HCT116 (cell line): ENCODE measurements around the gene LPAR5. TPM values are rescaled to one million over a fixed set of nuclear protein-coding genes. Genes with fewer than 3 reads are reported as not detected.
"Not testable (repeated sequence)": the region's sequence is repeated elsewhere in the genome, so short reads cannot be mapped to it uniquely, and the experiment has no call there.

ENCODE experiments used
- ATAC-seq: fragments of 200-7000 bp; cut with Tn5 transposase; 2 replicates; pipeline ENCODE4 v1.9.1; 2020; ENCODE audit warnings: mild to moderate bottlenecking, moderate library complexity
- BruUV-seq: library from RNA; stranded (reverse); fragments of 400-500 nt; replicated peaks from 2 replicates; lab custom pipeline; 2021; lab: Mats Ljungman, UMichigan
- CTCF ChIA-PET: fragments of 300-600 bp; sonication (Branson Sonifier 250); formaldehyde crosslinking; loops from one replicate; lab custom pipeline; 2021; ENCODE audit warnings: antibody characterized with exemption; lab: Charles Lee
- POLR2A ChIA-PET: fragments of 300-600, 350-600 bp; sonication (Branson Sonifier 250); formaldehyde crosslinking; loops from one replicate; lab custom pipeline; 2021; ENCODE audit warnings: antibody characterized with exemption; lab: Charles Lee
- RAD21 ChIA-PET, 2 experiments: fragments of 300-600 bp; sonication (Branson Sonifier 250); formaldehyde crosslinking; loops; one replicate each; lab custom pipeline; 2023; ENCODE audit warnings: low total read pairs in 2 of 2; ENCODE audit not compliant: uncharacterized antibody in 2 of 2, unreplicated experiment in 2 of 2, low non-redundant PET in 1 of 2; lab: Charles Lee
- DNase-seq: peaks from one replicate; pipeline ENCODE4 v3.0.0-alpha.2; 2010; ENCODE audit warnings: low read depth, low spot score
- H2AFZ ChIP-seq: fragments of 200-600 bp; shearing (Covaris generic), sonication (generic); 2 replicates; pipeline ENCODE4 v1.6.1; 2017; ENCODE audit warnings: low read depth, mixed run types, mixed read lengths, antibody characterized with exemption, low read length; ENCODE audit not compliant: poor library complexity, severe bottlenecking
- H3K27ac ChIP-seq: 2 replicates; pipeline ENCODE4 v1.5.1; 2012; ENCODE audit warnings: low read depth, low read length
- H3K27me3 ChIP-seq: fragments of 200-600 bp; sonication (generic); 2 replicates; pipeline ENCODE4 v1.6.1; 2016; ENCODE audit warnings: mixed run types, low read length, mixed read lengths; ENCODE audit not compliant: insufficient read depth
- H3K36me3 ChIP-seq, 2 experiments: fragments of 200-500 bp in 1 of 2; fragments of 200-600 bp in 1 of 2; sonication (Bioruptor generic) in 1 of 2; sonication (generic) in 1 of 2; 2 replicates each; pipeline versions ENCODE4 v1.5.1 to v1.6.1; 2014 to 2016; ENCODE audit warnings: low read length in 2 of 2, inconsistent platforms in 1 of 2, mixed read lengths in 1 of 2, mixed run types in 1 of 2; ENCODE audit not compliant: insufficient read depth in 2 of 2, control insufficient read depth in 1 of 2
- H3K4me1 ChIP-seq, 2 experiments: fragments of 200-600 bp in 1 of 2; sonication (generic) in 1 of 2; 2 replicates each; pipeline versions ENCODE4 v1.5.1 to v1.6.1; 2012 to 2017; ENCODE audit warnings: low read length in 2 of 2, inconsistent platforms in 1 of 2, mild to moderate bottlenecking in 1 of 2, mixed read lengths in 1 of 2, mixed run types in 1 of 2, moderate library complexity in 1 of 2; ENCODE audit not compliant: insufficient read depth in 2 of 2, control insufficient read depth in 1 of 2
- H3K4me2 ChIP-seq: fragments of 200-600 bp; sonication (generic); 2 replicates; pipeline ENCODE4 v1.6.1; 2017; ENCODE audit warnings: mixed run types, low read length, mixed read lengths
- H3K4me3 ChIP-seq, 2 experiments: fragments of 200-600 bp in 1 of 2; sonication (generic) in 1 of 2; replicated peaks in 1 of 2; 2 replicates each; pipeline ENCODE4 v1.5.1; 2011 to 2016; ENCODE audit warnings: low read length in 2 of 2, control low read depth in 1 of 2, low read depth in 1 of 2, mild to moderate bottlenecking in 1 of 2, mixed read lengths in 1 of 2, mixed run types in 1 of 2
- H3K79me2 ChIP-seq: fragments of 200-600 bp; sonication (generic); 2 replicates; pipeline ENCODE4 v1.6.1; 2017; ENCODE audit warnings: mild to moderate bottlenecking, mixed run types, low read length, moderate library complexity, mixed read lengths; ENCODE audit not compliant: insufficient read depth
- H3K9ac ChIP-seq: fragments of 200-600 bp; sonication (generic); 2 replicates; pipeline ENCODE4 v1.6.1; 2016; ENCODE audit warnings: low read length, mixed read lengths
- H3K9me2 ChIP-seq: fragments of 200-600 bp; sonication (generic), shearing (Covaris generic); 2 replicates; pipeline ENCODE4 v1.6.1; 2017; ENCODE audit warnings: mixed run types, mild to moderate bottlenecking, moderate library complexity; ENCODE audit not compliant: insufficient read depth
- H3K9me3 ChIP-seq, 2 experiments: fragments of 200-500 bp in 1 of 2; fragments of 200-600 bp in 1 of 2; sonication (Bioruptor generic) in 1 of 2; sonication (generic) in 1 of 2; 2 replicates each; pipeline ENCODE4 v1.6.1; 2014 to 2017; ENCODE audit warnings: low read length in 2 of 2, mixed read lengths in 2 of 2, inconsistent platforms in 1 of 2, low read depth in 1 of 2, mild to moderate bottlenecking in 1 of 2, mixed run types in 1 of 2, moderate library complexity in 1 of 2; ENCODE audit not compliant: control insufficient read depth in 1 of 2, insufficient read depth in 1 of 2
- H4K20me1 ChIP-seq: fragments of 200-600 bp; sonication (generic), shearing (Covaris generic); 2 replicates; pipeline ENCODE4 v1.6.1; 2017; ENCODE audit warnings: mixed run types, mild to moderate bottlenecking, moderate library complexity; ENCODE audit not compliant: insufficient read depth
- CTCF ChIP-seq, 3 experiments: fragments of 200-600 bp in 1 of 3; sonication (generic) in 1 of 3; IDR thresholded peaks in 2 of 3; conservative IDR thresholded peaks in 1 of 3; 2 replicates each; pipeline ENCODE4 v1.5.1; 2012 to 2017; ENCODE audit warnings: low read depth in 2 of 3, low read length in 2 of 3, antibody characterized with exemption in 1 of 3, borderline replicate concordance in 1 of 3, control low read depth in 1 of 3, mild to moderate bottlenecking in 1 of 3, mixed read lengths in 1 of 3, mixed run types in 1 of 3, moderate library complexity in 1 of 3; ENCODE audit not compliant: insufficient read depth in 1 of 3
- REST ChIP-seq: IDR thresholded peaks from 2 replicates; pipeline ENCODE4 v1.6.1; 2012; ENCODE audit warnings: low read depth
- intact Hi-C: fragments of 100-400 bp; cut with micrococcal nuclease; formaldehyde crosslinking; loops from 2 replicates; pipeline ENCODE4 v1.10.0; 2022
- total RNA-seq: library from RNA; stranded (reverse); gene quantifications from one replicate; pipeline ENCODE4 v1.2.1, GENCODE V29; 2021; ENCODE audit not compliant: unreplicated experiment

Gene LPAR5
- total RNA-seq, 1 experiment from 2014 or later, result 5.2 TPM

- POLR2A ChIA-PET, result interaction anchor here (1.3 kb wide), 1 partner anchor 18 kb away, joined by 3 read pairs; no protein-coding TSS in a partner anchor
- H3K4me2 ChIP-seq, H2AFZ ChIP-seq, RAD21 ChIA-PET, H3K4me1 ChIP-seq, H3K9me2 ChIP-seq, H3K9ac ChIP-seq, intact Hi-C loops, H3K4me3 ChIP-seq, H3K27ac ChIP-seq, DNase-seq, H4K20me1 ChIP-seq, ATAC-seq, BruUV-seq, H3K27me3 ChIP-seq, H3K9me3 ChIP-seq: not testable (repeated sequence)
- Histone ChIP-seq H3K36me3 (peaks cover 77 to 82% of the 10 kb centered on the region in 2 experiments; a peak in 3 of 4 replicates), H3K79me2 (peaks cover 52% of the 10 kb centered on the region)
- CTCF ChIA-PET, result interaction anchor here (1.3 kb wide), 1 partner anchor 19 kb away, joined by 5 read pairs; no protein-coding TSS in a partner anchor
Measured at GRCh38 chr12:6595673-6596072, 40.1 kb downstream of the LPAR5 start.

GRCh38 chr12:6592087-6592486 is 43.7 kb downstream of the LPAR5 start:
- DNase-seq, result no peak

More at GRCh38 chr12:6592087-6592486, 43.7 kb downstream of the LPAR5 start:
- no peak overlapping the region for H3K27ac ChIP-seq
- H3K27me3 ChIP-seq, result no peaks in the 10 kb centered on the region
- H3K9me2 ChIP-seq, result no peaks in the 10 kb centered on the region
- peaks cover 59% of the 10 kb centered on the region for H3K79me2 ChIP-seq
- TSS peak; percentile 41 for BruUV-seq
- TF ChIP-seq REST, result no peak
- no peak for TF ChIP-seq CTCF (IDR thresholded peaks at IDR 0.05 in 2 of 3, conservative IDR thresholded peaks at IDR 0.05 in 1 of 3; ENCODE audit: borderline replicate concordance in 1 of 3, insufficient read depth in 1 of 3, low read depth in 2 of 3, low read length in 2 of 3)
- H3K9me3 ChIP-seq, result no peaks in the 10 kb centered on the region
- no peak overlapping the region for H3K9ac ChIP-seq
- ATAC-seq, result no peak
- POLR2A ChIA-PET, result no interaction called here
- no peaks in the 10 kb centered on the region for H4K20me1 ChIP-seq
- intact Hi-C loops, result no loop called here
- no peaks in the 10 kb centered on the region for H3K4me1 ChIP-seq
- no peak overlapping the region for H3K4me3 ChIP-seq
- H3K36me3 ChIP-seq, result peaks cover 74 to 82% of the 10 kb centered on the region in 2 experiments
- CTCF ChIA-PET, result no interaction called here
- H2AFZ ChIP-seq, result no peak overlapping the region
- RAD21 ChIA-PET, result no interaction called here
- H3K4me2 ChIP-seq, result no peak overlapping the region
